Caco-2 (cell line): ENCODE data around the gene OR7G2. TPM values are rescaled to one million over a fixed set of nuclear protein-coding genes. Genes with fewer than 3 reads are reported as not detected.

Experiments
- BruUV-seq: library from RNA; stranded (reverse); fragments of 400-500 nt; replicated peaks from 2 replicates; lab custom pipeline; 2021; lab: Mats Ljungman, UMichigan
- CTCF ChIA-PET: fragments of 300-600 bp; sonication (Branson Sonifier 250); formaldehyde crosslinking; loops from one replicate; lab custom pipeline; 2022; ENCODE audit warnings: antibody characterized with exemption; lab: Charles Lee
- POLR2A ChIA-PET: fragments of 300-600 bp; sonication (Branson Sonifier 250); formaldehyde crosslinking; loops from one replicate; lab custom pipeline; 2022; ENCODE audit warnings: antibody characterized with exemption; lab: Charles Lee
- DNase-seq, 2 experiments: peaks; one replicate each; pipeline versions ENCODE4 v3.0.0 to v3.0.0-alpha.2; 2020 to 2022
- H3K27me3 ChIP-seq: replicated peaks from 2 replicates; pipeline ENCODE4 v1.6.0; 2011; ENCODE audit warnings: low read length; ENCODE audit not compliant: control insufficient read depth, insufficient read depth
- H3K36me3 ChIP-seq: 2 replicates; pipeline ENCODE4 v1.5.1; 2011; ENCODE audit warnings: low read length; ENCODE audit not compliant: control insufficient read depth, insufficient read depth
- H3K4me1 ChIP-seq: fragments of 250-450 bp; sonication (Bioruptor Pico); 2 replicates; pipeline ENCODE4 v1.5.1; 2020; ENCODE audit warnings: mild to moderate bottlenecking
- H3K4me3 ChIP-seq: 2 replicates; pipeline ENCODE4 v1.5.1; 2011; ENCODE audit warnings: low read depth, mild to moderate bottlenecking, control low read depth, low read length
- H3K9me3 ChIP-seq: fragments of 250-450 bp; sonication (Bioruptor Pico); 2 replicates; pipeline ENCODE4 v1.5.1; 2020; ENCODE audit warnings: mild to moderate bottlenecking, moderate library complexity
- H3K27ac Mint-ChIP-seq: one replicate; pipeline ENCODE4 v1.8.0; 2022; ENCODE audit warnings: mixed read lengths; ENCODE audit not compliant: unreplicated experiment
- H3K27me3 Mint-ChIP-seq: one replicate; pipeline ENCODE4 v1.8.0; 2022; ENCODE audit warnings: mixed read lengths; ENCODE audit not compliant: insufficient read depth, unreplicated experiment
- H3K36me3 Mint-ChIP-seq: one replicate; pipeline ENCODE4 v1.8.0; 2022; ENCODE audit warnings: mild to moderate bottlenecking, mixed read lengths; ENCODE audit not compliant: insufficient read depth, unreplicated experiment
- H3K4me1 Mint-ChIP-seq: one replicate; pipeline ENCODE4 v1.8.0; 2022; ENCODE audit warnings: low read depth, mixed read lengths; ENCODE audit not compliant: unreplicated experiment
- H3K4me3 Mint-ChIP-seq: one replicate; pipeline ENCODE4 v1.8.0; 2022; ENCODE audit warnings: mild to moderate bottlenecking, moderate library complexity, mixed read lengths; ENCODE audit not compliant: unreplicated experiment
- H3K9me3 Mint-ChIP-seq: one replicate; pipeline ENCODE4 v1.8.0; 2022; ENCODE audit warnings: mixed read lengths; ENCODE audit not compliant: unreplicated experiment
- intact Hi-C: fragments of 100-400 bp; cut with micrococcal nuclease; formaldehyde crosslinking; loops from one replicate; pipeline ENCODE4 v1.10.0; 2022; ENCODE audit not compliant: unreplicated experiment
- total RNA-seq: library from RNA; stranded (reverse); gene quantifications from 2 replicates; pipeline ENCODE4 v1.2.3, GENCODE V29; 2022
- TF ChIP-seq, protein P1 (sequence below), 2 experiments: fragments of 200-600 bp in 1 of 2; IDR thresholded peaks; 1 replicate in 1 of 2; 2 replicates in 1 of 2; pipeline versions ENCODE4 v1.5.1 to v1.8.0; 2011 to 2022; ENCODE audit warnings: antibody characterized with exemption in 1 of 2, control low read depth in 1 of 2, inconsistent platforms in 1 of 2, low read depth in 1 of 2, low read length in 1 of 2, mild to moderate bottlenecking in 1 of 2, moderate library complexity in 1 of 2; ENCODE audit not compliant: insufficient read depth in 1 of 2, severe bottlenecking in 1 of 2, unreplicated experiment in 1 of 2

Gene OR7G2
- total RNA-seq, 1 experiment from 2014 or later = not detected

DNA sequence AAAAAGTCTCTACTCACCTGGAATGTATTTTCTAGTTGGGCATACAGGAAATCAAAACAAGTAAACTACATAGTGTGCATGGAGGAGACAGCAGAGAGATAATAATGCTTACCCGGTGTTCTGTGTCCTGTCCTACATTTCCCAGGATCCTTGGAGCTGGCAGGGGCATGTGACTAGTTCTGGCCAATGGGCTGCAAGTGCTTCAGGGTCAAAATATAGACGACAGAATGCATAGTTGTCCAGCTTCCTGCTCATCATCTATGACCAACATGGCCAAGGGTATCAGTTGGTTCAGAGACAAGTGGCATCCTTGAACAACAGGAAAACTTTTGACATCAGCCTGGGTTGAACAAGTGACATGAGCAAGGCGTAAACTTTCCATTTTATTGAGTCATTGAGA lies 41.4 kb upstream of the OR7G2 start:
- peaks cover 75% of the 10 kb centered on the region for H3K36me3 Mint-ChIP-seq
- H3K4me3 ChIP-seq = no peak overlapping the region
- peaks cover 53% of the 10 kb centered on the region for H3K9me3 ChIP-seq
- H3K27me3 Mint-ChIP-seq = no peaks in the 10 kb centered on the region
- peaks cover 1% of the 10 kb centered on the region for H3K36me3 ChIP-seq
- H3K4me3 Mint-ChIP-seq = no peak overlapping the region
- ChIA-PET POLR2A (no interaction called here), CTCF (no interaction called here)
- DNase-seq = no peak
- no peak overlapping the region for H3K27ac Mint-ChIP-seq
- H3K27me3 ChIP-seq = no peaks in the 10 kb centered on the region
- no peaks in the 10 kb centered on the region for H3K4me1 Mint-ChIP-seq
- TF ChIP-seq, protein P1, sequence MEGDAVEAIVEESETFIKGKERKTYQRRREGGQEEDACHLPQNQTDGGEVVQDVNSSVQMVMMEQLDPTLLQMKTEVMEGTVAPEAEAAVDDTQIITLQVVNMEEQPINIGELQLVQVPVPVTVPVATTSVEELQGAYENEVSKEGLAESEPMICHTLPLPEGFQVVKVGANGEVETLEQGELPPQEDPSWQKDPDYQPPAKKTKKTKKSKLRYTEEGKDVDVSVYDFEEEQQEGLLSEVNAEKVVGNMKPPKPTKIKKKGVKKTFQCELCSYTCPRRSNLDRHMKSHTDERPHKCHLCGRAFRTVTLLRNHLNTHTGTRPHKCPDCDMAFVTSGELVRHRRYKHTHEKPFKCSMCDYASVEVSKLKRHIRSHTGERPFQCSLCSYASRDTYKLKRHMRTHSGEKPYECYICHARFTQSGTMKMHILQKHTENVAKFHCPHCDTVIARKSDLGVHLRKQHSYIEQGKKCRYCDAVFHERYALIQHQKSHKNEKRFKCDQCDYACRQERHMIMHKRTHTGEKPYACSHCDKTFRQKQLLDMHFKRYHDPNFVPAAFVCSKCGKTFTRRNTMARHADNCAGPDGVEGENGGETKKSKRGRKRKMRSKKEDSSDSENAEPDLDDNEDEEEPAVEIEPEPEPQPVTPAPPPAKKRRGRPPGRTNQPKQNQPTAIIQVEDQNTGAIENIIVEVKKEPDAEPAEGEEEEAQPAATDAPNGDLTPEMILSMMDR (IDR thresholded peaks at IDR 0.05; ENCODE audit: insufficient read depth in 1 of 2, low read depth in 1 of 2, low read length in 1 of 2, severe bottlenecking in 1 of 2, unreplicated experiment in 1 of 2) = no peak
- intact Hi-C loops = no loop called here
- H3K4me1 ChIP-seq = no peaks in the 10 kb centered on the region
- no TSS peak for BruUV-seq
- H3K9me3 Mint-ChIP-seq = peaks cover 59% of the 10 kb centered on the region

DNA sequence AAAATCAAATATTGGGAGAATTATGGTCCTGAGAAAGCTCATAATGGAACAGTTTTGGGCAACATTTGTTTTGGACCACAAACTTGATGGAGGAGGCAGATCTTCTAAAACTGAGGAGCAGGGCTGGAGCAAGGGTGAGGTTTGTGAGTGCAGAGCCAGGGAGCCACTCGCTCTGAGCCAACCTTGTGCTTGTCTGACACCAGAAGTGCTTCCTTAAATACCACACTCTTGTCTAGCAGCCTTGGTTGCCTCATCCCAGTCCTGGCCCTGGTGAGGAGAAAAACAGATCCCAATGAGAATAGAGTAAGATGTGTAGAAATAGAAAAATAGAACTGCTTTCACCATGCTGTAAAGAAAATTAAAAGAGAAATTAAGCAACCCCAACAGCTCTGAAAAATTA lies 39.6 kb upstream of the OR7G2 start:
- DNase-seq = no peak
- H3K4me1 Mint-ChIP-seq = no peaks in the 10 kb centered on the region
- no peak overlapping the region for H3K4me3 Mint-ChIP-seq
- H3K27me3 ChIP-seq = no peaks in the 10 kb centered on the region
- peaks cover 1% of the 10 kb centered on the region for H3K36me3 ChIP-seq
- H3K27ac Mint-ChIP-seq = no peak overlapping the region
- H3K4me3 ChIP-seq = no peak overlapping the region
- POLR2A ChIA-PET = no interaction called here
- peaks cover 54% of the 10 kb centered on the region for H3K9me3 Mint-ChIP-seq
- no peaks in the 10 kb centered on the region for H3K27me3 Mint-ChIP-seq
- no TSS peak for BruUV-seq
- intact Hi-C loops = no loop called here
- CTCF ChIA-PET = no interaction called here
- TF ChIP-seq, protein P1 (IDR thresholded peaks at IDR 0.05; ENCODE audit: insufficient read depth in 1 of 2, low read depth in 1 of 2, low read length in 1 of 2, severe bottlenecking in 1 of 2, unreplicated experiment in 1 of 2) = no peak
- no peaks in the 10 kb centered on the region for H3K4me1 ChIP-seq
- H3K9me3 ChIP-seq = peaks cover 45% of the 10 kb centered on the region
- H3K36me3 Mint-ChIP-seq = peaks cover 78% of the 10 kb centered on the region

DNA sequence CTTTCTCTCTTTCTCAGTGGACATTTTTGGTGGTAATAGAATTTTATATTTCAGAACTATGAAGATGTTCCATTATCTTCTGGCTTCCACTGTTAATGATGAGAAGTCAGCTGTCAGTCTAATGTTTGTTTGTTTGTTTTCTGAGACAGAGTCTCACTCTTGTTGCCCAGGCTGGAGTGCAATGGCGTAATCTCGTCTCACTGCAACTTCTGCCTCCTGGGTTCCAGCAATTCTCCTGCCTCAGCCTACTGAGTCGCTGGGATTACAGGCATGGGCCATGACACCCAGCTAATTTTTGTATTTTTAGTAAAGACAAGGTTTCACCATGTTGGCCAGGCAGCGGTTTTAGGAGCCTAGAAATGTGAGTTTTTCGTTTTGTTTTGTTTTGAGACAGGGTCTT lies 37.6 kb upstream of the OR7G2 start:
- ChIA-PET CTCF (no interaction called here), POLR2A (no interaction called here)
- no peak for DNase-seq
- H3K9me3 Mint-ChIP-seq = peaks cover 39% of the 10 kb centered on the region
- 0 out of 2 replicates have a peak, but pooled peaks cover 7% of the 10 kb centered on the region for H3K4me1 ChIP-seq
- no peaks in the 10 kb centered on the region for H3K27me3 Mint-ChIP-seq
- no peak overlapping the region for H3K4me3 ChIP-seq
- intact Hi-C loops = no loop called here
- peaks cover 77% of the 10 kb centered on the region for H3K36me3 Mint-ChIP-seq
- peaks cover 42% of the 10 kb centered on the region for H3K9me3 ChIP-seq
- TF ChIP-seq, protein P1 (IDR thresholded peaks at IDR 0.05; ENCODE audit: insufficient read depth in 1 of 2, low read depth in 1 of 2, low read length in 1 of 2, severe bottlenecking in 1 of 2, unreplicated experiment in 1 of 2) = no peak
- BruUV-seq = no TSS peak
- H3K4me1 Mint-ChIP-seq = peaks cover under 1% of the 10 kb centered on the region
- H3K27me3 ChIP-seq = no peaks in the 10 kb centered on the region
- H3K36me3 ChIP-seq = peaks cover 1% of the 10 kb centered on the region
- H3K4me3 Mint-ChIP-seq = no peak overlapping the region
- no peak overlapping the region for H3K27ac Mint-ChIP-seq
